Measurements from ENCODE around the gene ADH5.

DNA sequence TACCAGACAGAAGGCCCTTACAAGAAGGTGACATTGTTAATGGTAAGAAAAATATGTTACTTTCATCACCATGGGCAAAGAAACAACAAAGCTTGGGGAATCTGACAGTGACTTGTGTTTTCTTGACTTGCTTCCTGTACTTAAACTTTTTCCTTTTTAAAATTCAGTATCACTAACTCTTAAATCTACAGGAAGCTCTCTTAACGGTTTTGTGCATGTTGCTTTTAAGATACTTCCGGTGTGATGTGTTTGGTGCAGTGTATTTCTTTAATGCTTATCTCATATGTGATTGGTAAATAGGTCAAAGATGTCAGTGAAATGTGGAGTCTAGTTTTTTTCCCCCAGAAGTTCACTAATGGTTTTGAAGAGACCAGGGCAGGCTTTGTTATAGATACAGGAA is 45.2 kb downstream of the ADH5 start:
- TF ChIP-seq ZNF384 (IDR thresholded peaks at IDR 0.05) = no peak
- TF ChIP-seq TARDBP (IDR thresholded peaks at IDR 0.05) = no peak
- no peak for TF ChIP-seq ARNT (IDR thresholded peaks at IDR 0.05)
- no peak for TF ChIP-seq SP1 (IDR thresholded peaks at IDR 0.05)
- no peak for TF ChIP-seq FOXM1 (IDR thresholded peaks at IDR 0.05; ENCODE audit: borderline replicate concordance)
- TF ChIP-seq PKNOX1 (IDR thresholded peaks at IDR 0.05) = no peak
- no peak for TF ChIP-seq HDGF (IDR thresholded peaks at IDR 0.05; ENCODE audit: borderline replicate concordance)
- TF ChIP-seq FOXA1 (IDR thresholded peaks at IDR 0.05) = no peak
- TF ChIP-seq ELF4 (IDR thresholded peaks at IDR 0.05) = no peak
- TF ChIP-seq LEF1 (IDR thresholded peaks at IDR 0.05; ENCODE audit: borderline replicate concordance) = no peak
- TF ChIP-seq SUZ12 (IDR thresholded peaks at IDR 0.05) = no peak
- TF ChIP-seq L3MBTL2 (conservative IDR thresholded peaks at IDR 0.05) = no peak
- TF ChIP-seq BHLHE40 (IDR thresholded peaks at IDR 0.05; ENCODE audit: borderline replicate concordance) = no peak
- TF ChIP-seq FOXK2 (IDR thresholded peaks at IDR 0.05) = no peak
